ENCODE results near the gene HOXB3. TPM values are rescaled to one million over a fixed set of nuclear protein-coding genes. Genes with fewer than 3 reads are reported as not detected.

HOXB3 gene
- total RNA-seq, 1 experiment from 2014 or later: not detected

GRCh38 chr17:48586355-48587258, 3.4 kb downstream of the HOXB3 start:
- no peak overlapping the region for H2BK120ac ChIP-seq (ENCODE audit: low read depth, low read length, poor library complexity, severe bottlenecking)
- H3K9me3 ChIP-seq (ENCODE audit: control insufficient read depth, low read depth, low read length): no peaks in the 10 kb centered on the region
- no peak overlapping the region for H3T11ph ChIP-seq (ENCODE audit: low read length)
- H3K4me1 ChIP-seq (ENCODE audit: insufficient read depth, low read length): no peaks in the 10 kb centered on the region
- Mint-ChIP-seq H3K4me1 (peaks cover 13 to 27% of the 10 kb centered on the region in 2 experiments), H3K9me3 (peaks cover 7 to 14% of the 10 kb centered on the region in 2 experiments; a peak in 3 of 5 replicates), H3K36me3 (ENCODE audit: insufficient read depth in 1 of 3, low read depth in 3 of 3) (no peaks in the 10 kb centered on the region; a peak in 2 of 7 replicates), H3K27ac (no peak overlapping the region; a peak in 1 of 7 replicates), H3K27me3 (ENCODE audit: low read depth) (peaks cover 100% of the 10 kb centered on the region), H3K4me3 (no peak overlapping the region; a peak in 2 of 5 replicates)
- peaks cover 3% of the 10 kb centered on the region for H3K23me2 ChIP-seq (ENCODE audit: insufficient read length, low read depth, low read length, poor library complexity, severe bottlenecking)
- no peak overlapping the region for H3K4me2 ChIP-seq (ENCODE audit: insufficient read depth, insufficient read length, low read length)
- no peaks in the 10 kb centered on the region for H4K20me1 ChIP-seq (ENCODE audit: control insufficient read depth, insufficient read depth, insufficient read length)
- no peak overlapping the region for H2AFZ ChIP-seq (ENCODE audit: low read length)
- H2AK5ac ChIP-seq (ENCODE audit: insufficient read length, low read length): no peak overlapping the region
- no peak overlapping the region for H3K14ac ChIP-seq (ENCODE audit: insufficient read depth, low read length)
- no peak overlapping the region for H2BK20ac ChIP-seq (ENCODE audit: low read depth, low read length, poor library complexity, severe bottlenecking)
- no peak overlapping the region for H2BK15ac ChIP-seq (ENCODE audit: low read depth, low read length)
- H3K79me2 ChIP-seq (ENCODE audit: insufficient read depth, low read length): no peaks in the 10 kb centered on the region
- no peak overlapping the region for H3K23ac ChIP-seq (ENCODE audit: insufficient read length, low read depth, low read length)
- no peak overlapping the region for H3K9ac ChIP-seq (ENCODE audit: extremely low read depth, insufficient read length, low read length)
- no peak overlapping the region for H3K18ac ChIP-seq (ENCODE audit: insufficient read length, low read depth, low read length)
- H2BK5ac ChIP-seq (ENCODE audit: insufficient read length, low read length): no peak overlapping the region
- H3K56ac ChIP-seq (ENCODE audit: insufficient read length, low read depth, low read length): no peak overlapping the region
- H4K5ac ChIP-seq (ENCODE audit: insufficient read length, low read depth, low read length): no peak overlapping the region
- H3K79me1 ChIP-seq (ENCODE audit: insufficient read depth, low read depth, low read length, poor library complexity, severe bottlenecking): no peaks in the 10 kb centered on the region
- TF ChIP-seq CTCF (conservative IDR thresholded peaks at IDR 0.05): no peak
- no CpG with 5 or more reads among the region's 34 CpGs for WGBS (ENCODE audit: extremely low coverage, insufficient read length, low lambda C conversion rate)
- DNase-seq: no peak
- peaks cover 100% of the 10 kb centered on the region for H3K27me3 ChIP-seq (ENCODE audit: insufficient read depth, low read length)
- H4K8ac ChIP-seq (replicated peaks; ENCODE audit: insufficient read length, low read depth, low read length): no peak overlapping the region
- no peak overlapping the region for H3K4ac ChIP-seq (ENCODE audit: low read depth, low read length)
- no peak overlapping the region for H2BK12ac ChIP-seq (ENCODE audit: insufficient read length, low read depth, low read length)
- H3K27ac ChIP-seq (ENCODE audit: insufficient read length, low read depth, low read length): no peak overlapping the region
- H4K91ac ChIP-seq (ENCODE audit: insufficient read length, low read depth, low read length): no peak overlapping the region
